ENCODE data around the gene ZCCHC8.
A peak's percentile ranks its signal among the peaks of the same experiment; 100 is the strongest.
"Not testable (repeated sequence)": the region's sequence is repeated elsewhere in the genome, so short reads cannot be mapped to it uniquely, and the experiment has no call there.

ZCCHC8 gene

GRCh38 chr12:122506393-122506938, 5.7 kb upstream of the ZCCHC8 start:
- no peak for DNase-seq

GRCh38 chr12:122505419-122506051, 4.8 kb upstream of the ZCCHC8 start:
- no peak for DNase-seq

GRCh38 chr12:122503783-122504590, 3.3 kb upstream of the ZCCHC8 start:
- no peak for DNase-seq

GRCh38 chr12:122503147-122503751, 2.5 kb upstream of the ZCCHC8 start:
- DNase-seq, result no peak

GRCh38 chr12:122501489-122501989, 807 bp upstream of the ZCCHC8 start:
- DNase-seq, result no peak

- peak; percentile 50 for DNase-seq
Measured at GRCh38 chr12:122499991-122500684, 594 bp downstream of the ZCCHC8 start.

GRCh38 chr12:122495258-122495657, 5.5 kb downstream of the ZCCHC8 start:
- no peak for DNase-seq

GRCh38 chr12:122493222-122493621, 7.5 kb downstream of the ZCCHC8 start:
- not testable (repeated sequence) for DNase-seq

- no peak for DNase-seq
Measured at GRCh38 chr12:122491991-122492390, 8.7 kb downstream of the ZCCHC8 start.

- DNase-seq, result no peak
Measured at GRCh38 chr12:122489038-122489437, 11.7 kb downstream of the ZCCHC8 start.

- not testable (repeated sequence) for DNase-seq
Measured at GRCh38 chr12:122487807-122488206, 12.9 kb downstream of the ZCCHC8 start.

GRCh38 chr12:122486805-122487426, 13.8 kb downstream of the ZCCHC8 start:
- DNase-seq, result no peak

GRCh38 chr12:122486360-122486759, 14.4 kb downstream of the ZCCHC8 start:
- not testable (repeated sequence) for DNase-seq

- DNase-seq, result not testable (repeated sequence)
Measured at GRCh38 chr12:122484385-122484784, 16.3 kb downstream of the ZCCHC8 start.

GRCh38 chr12:122483969-122484368, 16.8 kb downstream of the ZCCHC8 start:
- DNase-seq, result no peak

- DNase-seq, result no peak
Measured at GRCh38 chr12:122481861-122482260, 18.9 kb downstream of the ZCCHC8 start.

- DNase-seq, result no peak
Measured at GRCh38 chr12:122480753-122481152, 20.0 kb downstream of the ZCCHC8 start.

- DNase-seq, result no peak
Measured at GRCh38 chr12:122474324-122474716, 26.4 kb downstream of the ZCCHC8 start.

- DNase-seq, result no peak
Measured at GRCh38 chr12:122473543-122474323, 27.0 kb downstream of the ZCCHC8 start.

GRCh38 chr12:122471324-122472226, 29.2 kb downstream of the ZCCHC8 start:
- peak; percentile 38 for DNase-seq
